Heart left ventricle (tissue), 13 donors: ENCODE measurements around the gene COA1.

Source experiments
- POLR2A ChIP-seq, 2 donors: fragments of 450-650 bp; IDR thresholded peaks; one replicate each; pipeline ENCODE4 v1.6.1; 2017; ENCODE audit warnings: antibody characterized with exemption in 2 of 2, mild to moderate bottlenecking in 2 of 2, moderate library complexity in 2 of 2
- TF ChIP-seq, protein P1 (sequence below), 12 donors: fragments of 200-600 bp; sonication (generic) in 4 of 12; IDR thresholded peaks; one replicate each; pipeline versions ENCODE4 v1.5.0 to v1.8.0; 2018 to 2022; ENCODE audit warnings: antibody characterized with exemption in 12 of 12, mild to moderate bottlenecking in 5 of 12
- donor health status: ischemic (EF 13 %, LVEDD 7.1; RV severe dilation, severe dysfunction).
- donor health status: DM: no; HTN: yes; CAD: no.
- donor health status: DM: no; HTN: no; CAD: no.
- donor health status: ischemic (EF 25% LVEDD 6.9; RV normal size, moderate dysfunction).
- donor health status: ischemic (EF 25% LVEDD 5.7; RV mildly dilated, moderate dysfunction).
- donor health status: ischemic (EF 35%, LVEDD 5.7; RV mildly dilated, moderate dysfunction).
- donor health status: nonischemic (EF 11% LVEDD 7.7; RV severe dilation, severe dysfunction).
- donor health status: DM: yes; HTN: yes; CAD: no.
- donor health status: PGD.
- donor health status: ischemic (EF 29% LVEDD 5.4; RV normal size, mild dysfunction).
- donor health status: nonischemic (EF 23%, LVEDD 6.1; RV moderate dilation, normal function).

DNA sequence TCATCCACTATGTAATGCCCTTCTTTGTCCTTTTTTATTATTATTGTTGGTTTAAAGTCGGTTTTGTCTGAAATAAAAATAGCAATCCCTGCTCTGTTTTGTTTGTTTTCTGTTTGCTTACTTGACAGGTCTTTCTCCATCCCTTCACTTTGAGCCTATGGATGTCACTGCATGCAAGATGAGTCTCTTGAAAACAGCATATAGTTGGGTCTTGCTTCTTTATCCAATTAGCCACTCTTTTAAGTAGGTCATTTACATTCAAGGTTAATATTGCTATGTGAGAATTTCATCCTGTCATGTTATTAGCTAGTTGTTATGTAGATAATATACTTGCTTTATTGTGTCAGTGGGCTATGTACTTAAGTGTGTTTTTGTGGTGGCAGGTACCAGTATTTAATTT lies 25.8 kb downstream of the COA1 start:
- TF ChIP-seq, protein P1, sequence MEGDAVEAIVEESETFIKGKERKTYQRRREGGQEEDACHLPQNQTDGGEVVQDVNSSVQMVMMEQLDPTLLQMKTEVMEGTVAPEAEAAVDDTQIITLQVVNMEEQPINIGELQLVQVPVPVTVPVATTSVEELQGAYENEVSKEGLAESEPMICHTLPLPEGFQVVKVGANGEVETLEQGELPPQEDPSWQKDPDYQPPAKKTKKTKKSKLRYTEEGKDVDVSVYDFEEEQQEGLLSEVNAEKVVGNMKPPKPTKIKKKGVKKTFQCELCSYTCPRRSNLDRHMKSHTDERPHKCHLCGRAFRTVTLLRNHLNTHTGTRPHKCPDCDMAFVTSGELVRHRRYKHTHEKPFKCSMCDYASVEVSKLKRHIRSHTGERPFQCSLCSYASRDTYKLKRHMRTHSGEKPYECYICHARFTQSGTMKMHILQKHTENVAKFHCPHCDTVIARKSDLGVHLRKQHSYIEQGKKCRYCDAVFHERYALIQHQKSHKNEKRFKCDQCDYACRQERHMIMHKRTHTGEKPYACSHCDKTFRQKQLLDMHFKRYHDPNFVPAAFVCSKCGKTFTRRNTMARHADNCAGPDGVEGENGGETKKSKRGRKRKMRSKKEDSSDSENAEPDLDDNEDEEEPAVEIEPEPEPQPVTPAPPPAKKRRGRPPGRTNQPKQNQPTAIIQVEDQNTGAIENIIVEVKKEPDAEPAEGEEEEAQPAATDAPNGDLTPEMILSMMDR (IDR thresholded peaks at IDR 0.05), result no peak
- TF ChIP-seq POLR2A (IDR thresholded peaks at IDR 0.05), result no peak
